Transverse colon (tissue), 4 donors: Measurements from ENCODE around the gene OR2S2. TPM values are rescaled to one million over a fixed set of nuclear protein-coding genes. Genes with fewer than 3 reads are reported as not detected.

Experiments
- DNase-seq: peaks from one replicate; pipeline ENCODE4 v3.0.0-alpha.2; 2019
- H3K27ac ChIP-seq, 4 donors: fragments of 200-600 bp; sonication (generic); 2 replicates each; pipeline ENCODE4 v1.5.1; 2016 to 2018; ENCODE audit warnings: inconsistent platforms in 4 of 4
- H3K27me3 ChIP-seq: fragments of 200-600 bp; sonication (generic); 2 replicates; pipeline ENCODE4 v1.5.1; 2017; ENCODE audit warnings: inconsistent platforms
- H3K36me3 ChIP-seq, 4 donors: fragments of 200-600 bp; sonication (generic); 2 replicates each; pipeline ENCODE4 v1.5.1; 2017 to 2019; ENCODE audit warnings: inconsistent platforms in 4 of 4
- H3K4me1 ChIP-seq, 4 donors: fragments of 200-600 bp; sonication (generic); 2 replicates each; pipeline ENCODE4 v1.5.1; 2017 to 2020; ENCODE audit warnings: inconsistent platforms in 4 of 4
- H3K4me3 ChIP-seq, 4 donors: fragments of 200-600 bp; sonication (generic); 1 replicate in 1 of 4; 2 replicates in 3 of 4; pipeline versions ENCODE4 v1.5.1 to v1.6.1; 2017 to 2019; ENCODE audit warnings: inconsistent platforms in 4 of 4
- H3K9me3 ChIP-seq, 2 donors: fragments of 200-600 bp; sonication (generic); 2 replicates each; pipeline ENCODE4 v1.5.1; 2017 to 2019; ENCODE audit warnings: inconsistent platforms in 2 of 2
- CTCF ChIP-seq, 5 experiments: fragments of 200-600 bp in 3 of 5; fragments of 450-650 bp in 2 of 5; sonication (generic) in 3 of 5; IDR thresholded peaks; 1 replicate in 2 of 5; 2 replicates in 3 of 5; pipeline ENCODE4 v1.5.1; 2016 to 2017; ENCODE audit warnings: antibody characterized with exemption in 5 of 5, inconsistent platforms in 3 of 5, mild to moderate bottlenecking in 2 of 5, moderate library complexity in 1 of 5
- EP300 ChIP-seq: sonication (generic); formaldehyde crosslinking; IDR thresholded peaks from one replicate; pipeline ENCODE4 v1.6.1; 2017; ENCODE audit warnings: antibody characterized with exemption, low read depth
- POLR2A ChIP-seq: fragments of 450-650 bp; IDR thresholded peaks from one replicate; pipeline ENCODE4 v1.6.1; 2016; ENCODE audit warnings: antibody characterized with exemption, mild to moderate bottlenecking, moderate library complexity
- POLR2AphosphoS5 ChIP-seq, 3 donors: sonication (generic); formaldehyde crosslinking; IDR thresholded peaks; one replicate each; pipeline ENCODE4 v1.6.1; 2016; ENCODE audit warnings: antibody characterized with exemption in 3 of 3
- WGBS, 2 donors: methylation state at CpG; one replicate each; pipeline ENCODE4 v1.1.5; 2018; ENCODE audit warnings: low coverage in 1 of 2; 5-methylcytosine and 5-hydroxymethylcytosine counted together
- in situ Hi-C, 4 donors: fragments of 200-750 bp; cut with MboI; loops; one replicate each; pipeline versions ENCODE4 v1.15.0 to v1.15.1; 2017; ENCODE audit warnings: low sequenced_read_pairs in 3 of 4, low pct_ligation_motif_present in 1 of 4, low pct_unique_long_range_greater_than_20kb in 1 of 4
- intact Hi-C: fragments of 100-400 bp; cut with DNase I; formaldehyde crosslinking; loops from one replicate; pipeline ENCODE4 v1.15.1; 2023; ENCODE audit warnings: low total_unique reads
- total RNA-seq, 4 donors: library from RNA; depleted of rRNA; stranded (reverse); fragments of >200 nt; gene quantifications; one replicate each; pipeline ENCODE4 v1.1.0, GENCODE V29; 2016

The OR2S2 gene
- total RNA-seq, 4 donors from 2014 or later, result not detected

GRCh38 chr9:35942286-35942685 is 15.7 kb downstream of the OR2S2 start:
- H3K27me3 ChIP-seq, result no peaks in the 10 kb centered on the region
- WGBS, 2 donors, result 86 to 93% methylated on average over 3 to 5 of the region's 5 CpGs
- intact Hi-C loops, result no loop called here

GRCh38 chr9:35940458-35941407 is 17.2 kb downstream of the OR2S2 start:
- in situ Hi-C loops (no loop called here), intact Hi-C loops (no loop called here)
- WGBS, 2 donors, result 61 to 81% methylated on average over 4 to 7 of the region's 7 CpGs
- TF ChIP-seq EP300 (no peak), POLR2A (no peak), POLR2AphosphoS5 (IDR thresholded peaks at IDR 0.05) (no peak), CTCF (IDR thresholded peaks at IDR 0.05) (no peak)
- H3K9me3 ChIP-seq, result no peaks in the 10 kb centered on the region
- no peak overlapping the region for H3K4me3 ChIP-seq
- H3K4me1 ChIP-seq, result peaks cover 5 to 35% (median 25%) of the 10 kb centered on the region in 4 donors
- H3K27me3 ChIP-seq, result no peaks in the 10 kb centered on the region
- no peaks in the 10 kb centered on the region for H3K36me3 ChIP-seq
- no peak for DNase-seq
- peak overlapping the region; percentile 5 to 47 (median 41) for H3K27ac ChIP-seq

More at GRCh38 chr9:35942286-35942685, 15.7 kb downstream of the OR2S2 start:
- Histone ChIP-seq H3K4me3 (no peak overlapping the region), H3K27ac (no peak overlapping the region), H3K9me3 (no peaks in the 10 kb centered on the region), H3K4me1 (peaks cover 5 to 47% (median 33%) of the 10 kb centered on the region in 4 donors), H3K36me3 (no peaks in the 10 kb centered on the region)
- DNase-seq, result no peak
- no peak for TF ChIP-seq POLR2AphosphoS5 (IDR thresholded peaks at IDR 0.05)
- no peak for TF ChIP-seq POLR2A
- TF ChIP-seq EP300, result no peak
- no peak for TF ChIP-seq CTCF (IDR thresholded peaks at IDR 0.05)
- in situ Hi-C loops, result no loop called here

GRCh38 chr9:35939679-35940250 is 18.2 kb downstream of the OR2S2 start:
- H3K4me1 ChIP-seq, result peaks cover 0 to 25% (median 15%) of the 10 kb centered on the region in 4 donors
- peak overlapping the region in 1 of 4 donors; percentile 42 for H3K27ac ChIP-seq
- H3K4me3 ChIP-seq, result no peak overlapping the region
- no peaks in the 10 kb centered on the region for H3K27me3 ChIP-seq
- no peaks in the 10 kb centered on the region for H3K9me3 ChIP-seq
- intact Hi-C loops (no loop called here), in situ Hi-C loops (no loop called here)
- WGBS, 2 donors, result 94 to 97% methylated on average over 7 to 8 of the region's 8 CpGs
- no peak for DNase-seq
- H3K36me3 ChIP-seq, result no peaks in the 10 kb centered on the region
- TF ChIP-seq POLR2AphosphoS5 (IDR thresholded peaks at IDR 0.05), result no peak
- TF ChIP-seq POLR2A, result no peak
- no peak for TF ChIP-seq CTCF (IDR thresholded peaks at IDR 0.05)
- TF ChIP-seq EP300, result no peak

- no peak overlapping the region for H3K27ac ChIP-seq
These were observed 19.2 kb downstream of the OR2S2 start for GRCh38 chr9:35938474-35939356.

More at GRCh38 chr9:35938474-35939356, 19.2 kb downstream of the OR2S2 start:
- no peaks in the 10 kb centered on the region for H3K36me3 ChIP-seq
- no peaks in the 10 kb centered on the region for H3K27me3 ChIP-seq
- intact Hi-C loops, result no loop called here
- 77 to 86% methylated on average over 3 to 10 of the region's 10 CpGs for WGBS, 2 donors
- peaks cover 0 to 16% (median 11%) of the 10 kb centered on the region in 4 donors for H3K4me1 ChIP-seq
- no peaks in the 10 kb centered on the region for H3K9me3 ChIP-seq
- in situ Hi-C loops, result no loop called here
- TF ChIP-seq POLR2A, result no peak
- no peak for TF ChIP-seq EP300
- H3K4me3 ChIP-seq, result no peak overlapping the region
- DNase-seq, result no peak
